ENCODE measurements around the gene DNM1.
A peak's percentile ranks its signal among the peaks of the same experiment; 100 is the strongest.

Gene DNM1

DNA sequence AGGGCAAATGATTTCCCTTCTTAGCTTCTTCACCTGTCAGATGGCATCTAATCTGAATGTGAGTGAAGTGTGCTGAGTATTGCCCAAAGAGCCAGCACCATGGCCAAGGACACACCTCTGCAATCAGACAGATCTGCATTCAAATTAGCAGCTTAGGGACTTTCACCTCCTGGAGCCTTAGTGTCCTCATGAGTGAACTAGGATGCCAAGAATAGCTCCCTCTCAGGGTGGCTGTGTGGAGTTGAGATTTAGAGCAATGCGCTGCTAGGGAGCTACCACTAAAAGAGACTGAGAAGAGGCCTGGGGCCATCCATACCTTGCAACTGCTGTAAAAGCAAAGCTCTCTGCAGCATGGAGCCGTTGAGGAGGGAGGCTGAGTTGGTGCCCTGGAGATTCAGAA is 13.2 kb upstream of the DNM1 start:
- no peak overlapping the region for H3K9ac ChIP-seq (ENCODE audit: low read depth in 1 of 2, low read length in 2 of 2)
- H3K4me3 ChIP-seq (ENCODE audit: low read length in 2 of 2) = peak overlapping the region in 1 of 2 donors; percentile 88
- peaks cover 13 to 23% of the 10 kb centered on the region in 2 donors for H3K36me3 ChIP-seq (ENCODE audit: control insufficient read depth in 2 of 2, insufficient read depth in 2 of 2, low read length in 2 of 2)
- no peaks in the 10 kb centered on the region for H3K9me3 ChIP-seq (ENCODE audit: control insufficient read depth in 2 of 2, low read length in 2 of 2)
- no peak overlapping the region for H3K27ac ChIP-seq (ENCODE audit: low read depth in 2 of 2, low read length in 2 of 2)
- H3K27me3 ChIP-seq (ENCODE audit: control insufficient read depth in 2 of 2, insufficient read depth in 2 of 2, low read length in 2 of 2) = no peaks in the 10 kb centered on the region
- H3K4me1 ChIP-seq (ENCODE audit: control insufficient read depth in 2 of 2, insufficient read depth in 2 of 2, low read length in 2 of 2) = peaks cover 13 to 18% of the 10 kb centered on the region in 2 donors

DNA sequence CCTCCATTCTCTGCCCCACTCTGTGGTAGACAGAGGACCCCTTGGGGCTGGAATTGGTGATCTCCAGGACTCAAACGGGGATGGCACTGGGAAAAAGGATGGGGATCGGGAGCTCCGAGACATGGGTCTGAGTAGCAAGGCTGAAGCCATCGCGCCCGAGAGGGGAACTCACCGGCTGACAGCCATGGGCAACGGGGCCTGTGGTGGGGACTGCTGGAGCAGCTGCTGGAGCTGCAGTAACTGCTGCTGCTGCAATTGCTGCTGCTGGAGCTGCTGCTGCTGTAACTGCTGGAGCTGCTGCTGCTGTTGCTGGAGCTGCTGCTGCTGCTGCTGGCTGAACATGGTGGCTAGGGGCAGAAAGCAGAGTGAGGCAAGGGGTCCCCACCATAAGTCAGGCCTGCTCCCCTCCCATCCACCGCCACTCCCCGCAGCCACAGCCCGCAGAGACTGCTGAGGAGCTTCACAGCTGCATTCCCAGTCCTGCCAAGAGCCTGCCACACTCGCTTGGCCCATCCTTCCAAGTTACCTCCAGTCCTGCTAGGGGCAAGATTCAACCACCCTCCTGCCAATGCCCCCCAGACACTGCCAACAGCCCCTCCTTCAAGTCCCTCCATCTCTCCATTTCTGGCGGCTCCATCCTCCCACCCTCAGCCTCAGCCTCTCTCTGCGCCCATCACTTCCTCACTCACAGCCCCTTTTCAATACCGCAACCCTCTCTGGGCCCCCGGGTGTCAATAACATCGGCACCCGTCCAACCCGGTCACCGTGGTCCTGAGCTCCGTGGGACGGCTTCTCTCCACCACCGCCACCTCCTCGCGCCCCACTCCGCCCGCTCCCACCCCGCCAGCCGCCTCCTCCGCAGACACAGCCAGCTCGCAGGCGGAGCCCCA is 12.4 kb upstream of the DNM1 start:
- H3K27me3 ChIP-seq (ENCODE audit: control insufficient read depth in 2 of 2, insufficient read depth in 2 of 2, low read length in 2 of 2) = no peaks in the 10 kb centered on the region
- H3K4me1 ChIP-seq (ENCODE audit: control insufficient read depth in 2 of 2, insufficient read depth in 2 of 2, low read length in 2 of 2) = peaks cover 13 to 18% of the 10 kb centered on the region in 2 donors
- no peaks in the 10 kb centered on the region for H3K9me3 ChIP-seq (ENCODE audit: control insufficient read depth in 2 of 2, low read length in 2 of 2)
- peak overlapping the region; percentile 71 to 88 for H3K4me3 ChIP-seq (ENCODE audit: low read length in 2 of 2)
- peaks cover 7 to 18% of the 10 kb centered on the region in 2 donors for H3K36me3 ChIP-seq (ENCODE audit: control insufficient read depth in 2 of 2, insufficient read depth in 2 of 2, low read length in 2 of 2)
- peak overlapping the region; percentile 87 to 89 for H3K9ac ChIP-seq (ENCODE audit: low read depth in 1 of 2, low read length in 2 of 2)
- H3K27ac ChIP-seq (ENCODE audit: low read depth in 2 of 2, low read length in 2 of 2) = peak overlapping the region; percentile 82 to 91

DNA sequence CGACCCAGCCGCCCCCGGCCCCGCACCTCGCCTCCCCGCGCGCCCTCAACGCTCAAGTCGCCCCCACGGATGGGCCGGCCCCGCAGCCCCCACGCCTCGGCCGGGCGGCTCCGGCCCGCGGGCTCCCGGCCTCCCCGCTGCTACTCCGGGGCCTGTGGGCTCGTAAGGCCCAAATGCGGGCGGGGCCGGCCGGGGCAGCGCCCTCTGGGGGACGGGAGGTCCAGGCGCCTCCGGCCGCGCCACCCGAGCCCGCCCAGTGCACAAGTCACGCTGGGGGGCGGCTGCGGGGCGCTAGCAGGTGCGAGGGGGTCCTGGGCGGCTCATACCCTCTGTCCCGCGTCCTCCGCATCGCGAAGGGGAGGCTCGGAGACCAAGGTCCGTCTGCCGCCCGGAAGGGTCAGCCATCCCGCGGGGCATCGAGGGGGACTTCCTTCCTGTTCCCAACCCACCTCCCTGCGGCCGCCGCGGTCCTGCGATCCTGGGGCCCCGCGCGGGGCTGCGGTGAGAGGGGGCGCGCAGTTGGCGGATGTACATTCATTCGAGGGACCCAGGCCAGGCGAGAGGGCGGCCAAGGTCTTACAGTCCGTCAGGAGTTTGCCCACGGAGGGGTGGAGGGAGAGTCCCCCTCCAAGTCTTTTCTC is 11.7 kb upstream of the DNM1 start, which contains the start of gene CIZ1:
CIZ1 (minus strand) TSS at position 167 of the 641 bp plus-strand sequence. CDS start 715 bp downstream, outside the sequence.
- no peaks in the 10 kb centered on the region for H3K9me3 ChIP-seq (ENCODE audit: control insufficient read depth in 2 of 2, low read length in 2 of 2)
- peak within 1 kb of the TSS; percentile 89 to 90 for H3K9ac ChIP-seq (ENCODE audit: low read depth in 1 of 2, low read length in 2 of 2)
- H3K27ac ChIP-seq (ENCODE audit: low read depth in 2 of 2, low read length in 2 of 2) = peak within 1 kb of the TSS; percentile 82 to 91
- peaks cover 13 to 18% of the 10 kb centered on the region in 2 donors for H3K4me1 ChIP-seq (ENCODE audit: control insufficient read depth in 2 of 2, insufficient read depth in 2 of 2, low read length in 2 of 2)
- peak within 1 kb of the TSS; percentile 71 to 88 for H3K4me3 ChIP-seq (ENCODE audit: low read length in 2 of 2)
- H3K27me3 ChIP-seq (ENCODE audit: control insufficient read depth in 2 of 2, insufficient read depth in 2 of 2, low read length in 2 of 2) = no peaks in the 10 kb centered on the region
- H3K36me3 ChIP-seq (ENCODE audit: control insufficient read depth in 2 of 2, insufficient read depth in 2 of 2, low read length in 2 of 2) = peaks cover 7 to 13% of the 10 kb centered on the region in 2 donors

DNA sequence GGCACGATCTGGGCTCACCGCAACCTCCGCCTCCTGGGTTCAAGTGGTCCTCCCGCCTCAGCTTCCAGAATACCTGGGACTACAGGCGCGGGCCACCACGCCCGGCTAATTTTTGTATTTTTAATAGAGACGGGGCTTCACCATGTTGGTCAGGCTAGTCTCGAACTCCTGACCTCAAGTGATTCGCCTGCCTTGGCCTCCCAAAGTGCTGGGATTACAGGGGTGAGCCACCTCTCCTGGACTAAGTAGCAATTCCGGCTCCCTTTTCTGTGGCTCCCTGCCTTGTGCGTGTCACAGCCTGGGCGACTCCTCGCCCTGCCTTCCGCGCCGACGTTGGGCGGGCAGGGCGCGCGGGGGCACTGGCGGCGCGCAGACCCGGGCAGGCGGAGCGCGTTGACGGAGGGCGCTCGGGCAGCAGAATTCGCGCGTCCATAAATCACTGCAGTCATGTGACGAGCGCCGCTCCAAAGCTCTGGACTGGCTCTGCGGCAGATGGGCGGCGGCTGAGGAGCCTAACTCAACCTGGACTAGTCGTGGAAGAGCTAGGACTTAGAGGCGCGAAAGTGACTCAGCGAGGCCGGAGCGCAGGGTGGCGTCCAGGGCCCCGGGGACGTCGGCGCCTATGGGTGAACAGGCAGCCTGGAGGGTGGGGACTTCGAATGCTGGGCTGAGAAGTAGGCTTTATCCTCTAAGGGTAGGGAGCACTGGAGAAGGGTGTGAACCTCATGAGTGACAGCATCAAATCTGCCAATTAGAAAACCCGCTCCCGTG is 10.4 kb upstream of the DNM1 start:
- Histone ChIP-seq H3K9me3 (ENCODE audit: control insufficient read depth in 2 of 2, low read length in 2 of 2) (no peaks in the 10 kb centered on the region), H3K27me3 (ENCODE audit: control insufficient read depth in 2 of 2, insufficient read depth in 2 of 2, low read length in 2 of 2) (no peaks in the 10 kb centered on the region), H3K27ac (ENCODE audit: low read depth in 2 of 2, low read length in 2 of 2) (peak overlapping the region; percentile 76 to 82), H3K9ac (ENCODE audit: low read depth in 1 of 2, low read length in 2 of 2) (peak overlapping the region; percentile 24 to 89), H3K36me3 (ENCODE audit: control insufficient read depth in 2 of 2, insufficient read depth in 2 of 2, low read length in 2 of 2) (peaks cover 3 to 11% of the 10 kb centered on the region in 2 donors), H3K4me1 (ENCODE audit: control insufficient read depth in 2 of 2, insufficient read depth in 2 of 2, low read length in 2 of 2) (peaks cover 13 to 18% of the 10 kb centered on the region in 2 donors), H3K4me3 (ENCODE audit: low read length in 2 of 2) (peak overlapping the region; percentile 71 to 88)

DNA sequence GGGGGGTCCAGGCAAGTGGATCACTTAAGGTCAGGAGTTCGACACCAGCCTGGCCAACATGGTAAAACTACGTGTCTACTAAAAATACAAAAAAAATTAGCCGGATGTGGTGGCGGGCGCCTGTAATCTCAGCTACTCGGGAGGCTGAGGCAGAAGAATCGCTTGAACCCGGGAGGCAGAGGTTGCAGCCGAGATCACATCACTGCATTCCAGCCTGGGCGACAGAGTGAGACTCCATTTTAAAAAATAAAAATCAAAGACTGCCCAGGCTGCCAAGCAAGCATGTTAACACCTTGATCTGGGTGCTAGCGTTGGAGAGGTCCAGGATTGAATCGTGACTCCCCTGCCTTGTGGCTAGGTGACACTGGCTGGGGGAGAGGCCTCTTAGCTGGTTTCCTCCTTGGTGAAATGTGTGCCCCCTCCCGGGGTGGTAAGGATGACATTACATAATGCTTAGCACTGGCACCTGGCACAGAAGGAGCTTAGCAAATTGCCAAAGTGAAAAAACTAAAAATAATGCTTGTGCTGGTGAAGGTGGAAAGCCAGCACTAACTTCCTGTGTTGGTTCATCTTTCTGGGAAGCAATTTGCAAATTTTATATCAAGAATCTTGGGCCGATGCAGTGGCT is 9.6 kb upstream of the DNM1 start:
- peaks cover 3 to 8% of the 10 kb centered on the region in 2 donors for H3K36me3 ChIP-seq (ENCODE audit: control insufficient read depth in 2 of 2, insufficient read depth in 2 of 2, low read length in 2 of 2)
- H3K9me3 ChIP-seq (ENCODE audit: control insufficient read depth in 2 of 2, low read length in 2 of 2) = no peaks in the 10 kb centered on the region
- no peaks in the 10 kb centered on the region for H3K27me3 ChIP-seq (ENCODE audit: control insufficient read depth in 2 of 2, insufficient read depth in 2 of 2, low read length in 2 of 2)
- peak overlapping the region in 1 of 2 donors; percentile 89 for H3K9ac ChIP-seq (ENCODE audit: low read depth in 1 of 2, low read length in 2 of 2)
- H3K27ac ChIP-seq (ENCODE audit: low read depth in 2 of 2, low read length in 2 of 2) = peak overlapping the region; percentile 76 to 82
- peaks cover 13 to 18% of the 10 kb centered on the region in 2 donors for H3K4me1 ChIP-seq (ENCODE audit: control insufficient read depth in 2 of 2, insufficient read depth in 2 of 2, low read length in 2 of 2)
- peak overlapping the region in 1 of 2 donors; percentile 88 for H3K4me3 ChIP-seq (ENCODE audit: low read length in 2 of 2)

DNA sequence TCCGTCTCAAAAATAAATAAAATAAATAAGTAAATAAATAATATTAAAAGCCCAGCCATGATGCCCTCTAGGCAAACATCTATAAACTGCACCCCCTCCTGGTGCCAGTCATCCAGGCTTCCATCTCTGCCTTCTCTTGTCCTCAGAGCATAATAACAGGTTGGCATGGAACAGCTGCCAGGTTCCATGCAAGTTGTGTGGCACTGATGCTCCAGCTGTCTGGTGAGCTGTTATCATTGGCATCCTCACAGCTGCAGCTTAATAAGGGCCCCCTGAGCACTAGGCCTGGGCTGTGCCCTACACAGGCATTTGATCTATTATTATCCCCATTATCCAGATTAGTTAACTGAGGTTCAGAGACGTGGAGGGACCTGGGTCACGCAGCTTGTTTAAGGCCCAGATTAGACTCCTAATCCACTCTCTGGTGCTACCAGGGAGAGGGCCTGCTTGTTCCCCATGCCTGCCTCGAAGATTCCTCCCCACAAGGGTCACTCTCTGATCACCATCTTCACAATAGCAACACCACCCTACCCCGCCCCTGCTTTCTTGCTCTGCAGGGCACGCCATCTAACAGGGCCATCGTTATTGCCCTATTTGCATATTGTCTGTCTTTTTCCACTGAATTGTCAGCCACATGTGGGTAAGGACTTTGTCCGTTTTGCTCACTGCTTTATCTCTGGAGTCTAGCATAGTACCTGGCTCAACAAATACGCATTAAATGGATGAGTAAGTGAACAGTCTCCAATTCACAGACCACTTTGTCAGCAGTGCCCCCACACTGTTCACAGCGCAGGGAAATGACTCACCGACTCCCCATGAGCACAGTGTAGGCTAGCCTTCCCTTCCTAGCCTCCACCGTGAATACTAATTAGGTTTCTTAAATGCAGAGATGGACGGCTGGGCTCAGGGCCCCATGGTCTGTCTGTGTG is 1.5 kb upstream of the DNM1 start:
- Histone ChIP-seq H3K9ac (ENCODE audit: low read depth in 1 of 2, low read length in 2 of 2) (no peak overlapping the region), H3K9me3 (ENCODE audit: control insufficient read depth in 2 of 2, low read length in 2 of 2) (no peaks in the 10 kb centered on the region), H3K36me3 (ENCODE audit: control insufficient read depth in 2 of 2, insufficient read depth in 2 of 2, low read length in 2 of 2) (no peaks in the 10 kb centered on the region), H3K4me3 (ENCODE audit: low read length in 2 of 2) (no peak overlapping the region), H3K27me3 (ENCODE audit: control insufficient read depth in 2 of 2, insufficient read depth in 2 of 2, low read length in 2 of 2) (peaks cover 11 to 18% of the 10 kb centered on the region in 2 donors), H3K4me1 (ENCODE audit: control insufficient read depth in 2 of 2, insufficient read depth in 2 of 2, low read length in 2 of 2) (peaks cover 2 to 7% of the 10 kb centered on the region in 2 donors), H3K27ac (ENCODE audit: low read depth in 2 of 2, low read length in 2 of 2) (no peak overlapping the region)

DNA sequence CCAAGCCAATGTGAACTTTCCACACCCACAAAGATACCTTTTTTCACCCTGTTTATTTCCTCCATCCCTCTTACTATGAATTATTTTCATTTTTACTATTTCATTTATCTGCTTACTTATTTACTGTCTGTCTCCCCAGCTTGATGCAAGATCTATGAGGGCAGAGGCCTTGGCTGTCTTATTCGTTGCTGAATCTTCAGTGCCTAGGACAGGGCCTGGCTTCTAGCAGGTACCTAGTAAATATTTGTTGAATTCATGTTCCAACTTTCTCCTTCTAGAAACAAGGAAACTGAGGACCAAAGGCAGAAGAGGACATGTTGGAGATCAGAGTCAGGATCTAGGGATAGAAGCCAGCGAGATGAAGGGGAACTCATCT is 543 bp upstream of the DNM1 start:
- Histone ChIP-seq H3K9ac (ENCODE audit: low read depth in 1 of 2, low read length in 2 of 2) (no peak overlapping the region), H3K27me3 (ENCODE audit: control insufficient read depth in 2 of 2, insufficient read depth in 2 of 2, low read length in 2 of 2) (peaks cover 11 to 18% of the 10 kb centered on the region in 2 donors), H3K4me3 (ENCODE audit: low read length in 2 of 2) (peak overlapping the region in 1 of 2 donors; percentile 60), H3K9me3 (ENCODE audit: control insufficient read depth in 2 of 2, low read length in 2 of 2) (no peaks in the 10 kb centered on the region), H3K27ac (ENCODE audit: low read depth in 2 of 2, low read length in 2 of 2) (no peak overlapping the region), H3K36me3 (ENCODE audit: control insufficient read depth in 2 of 2, insufficient read depth in 2 of 2, low read length in 2 of 2) (no peaks in the 10 kb centered on the region), H3K4me1 (ENCODE audit: control insufficient read depth in 2 of 2, insufficient read depth in 2 of 2, low read length in 2 of 2) (peaks cover 5 to 10% of the 10 kb centered on the region in 2 donors)

DNA sequence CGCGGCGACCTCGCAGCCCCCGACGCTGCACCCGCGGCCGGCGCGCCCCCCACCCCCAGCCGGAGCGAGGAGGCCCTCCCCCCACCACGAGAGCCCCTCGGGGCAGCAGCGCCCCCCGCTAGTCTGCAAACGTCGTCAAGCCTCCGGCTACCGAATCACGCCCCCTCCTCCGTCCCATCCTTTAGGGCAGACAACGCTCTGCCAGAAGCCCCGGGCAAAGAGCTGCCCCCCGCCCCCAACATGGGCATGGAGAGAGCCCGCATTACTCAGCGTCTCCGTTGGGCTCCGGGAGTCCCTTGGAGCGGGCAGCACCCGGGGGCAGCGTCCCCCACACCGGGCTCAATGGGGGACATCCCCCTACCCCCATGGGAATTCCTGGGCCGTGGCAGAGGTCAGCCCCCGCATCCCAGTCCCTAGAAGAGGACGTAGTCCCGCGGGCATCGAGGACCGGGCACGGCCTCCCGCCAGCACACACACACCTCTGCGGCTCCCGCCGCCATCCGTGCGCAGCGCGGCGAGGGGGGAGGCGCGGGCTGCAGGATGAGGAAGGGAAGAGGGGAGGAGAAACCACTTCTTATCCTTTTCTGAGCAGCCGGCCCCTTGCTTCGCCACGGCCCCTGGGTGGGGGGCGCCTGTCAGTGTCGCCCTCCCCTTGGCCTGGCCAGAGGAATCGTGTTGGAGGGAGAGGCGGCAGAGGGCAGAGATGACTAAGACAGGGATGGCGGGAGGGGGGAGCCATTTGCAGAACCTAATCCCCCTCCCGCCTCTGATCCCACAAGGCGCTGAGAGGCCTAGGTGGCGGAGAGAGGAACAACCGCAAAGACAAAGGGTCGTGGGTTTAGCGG is 750 bp downstream of the DNM1 start:
- peaks cover 11 to 18% of the 10 kb centered on the region in 2 donors for H3K27me3 ChIP-seq (ENCODE audit: control insufficient read depth in 2 of 2, insufficient read depth in 2 of 2, low read length in 2 of 2)
- H3K9me3 ChIP-seq (ENCODE audit: control insufficient read depth in 2 of 2, low read length in 2 of 2) = no peaks in the 10 kb centered on the region
- peak overlapping the region; percentile 66 to 71 for H3K4me3 ChIP-seq (ENCODE audit: low read length in 2 of 2)
- no peak overlapping the region for H3K27ac ChIP-seq (ENCODE audit: low read depth in 2 of 2, low read length in 2 of 2)
- no peaks in the 10 kb centered on the region for H3K36me3 ChIP-seq (ENCODE audit: control insufficient read depth in 2 of 2, insufficient read depth in 2 of 2, low read length in 2 of 2)
- H3K9ac ChIP-seq (ENCODE audit: low read depth in 1 of 2, low read length in 2 of 2) = peak overlapping the region; percentile 6 to 12
- peaks cover 5 to 10% of the 10 kb centered on the region in 2 donors for H3K4me1 ChIP-seq (ENCODE audit: control insufficient read depth in 2 of 2, insufficient read depth in 2 of 2, low read length in 2 of 2)
